Bronchial epithelial cell (primary cell): Measurements from ENCODE around the gene CALHM4. TPM values are rescaled to one million over a fixed set of nuclear protein-coding genes. Genes with fewer than 3 reads are reported as not detected.

Source experiments
- total RNA-seq: library from RNA; depleted of rRNA; stranded (reverse); fragments of >200 nt; gene quantifications from 2 replicates; pipeline ENCODE4 v1.2.1, GENCODE V29; 2014

The CALHM4 gene
- total RNA-seq, 1 donor from 2014 or later: under 0.01 TPM

Other genes with a start within 250 kb of the CALHM4 start
- gene DSE, start 182.8 kb upstream of the CALHM4 start, total RNA-seq: 56.6 and 100 TPM in 2 replicates
- gene CALHM6, start 92.4 kb upstream of the CALHM4 start, total RNA-seq: 0.64 and 0.79 TPM in 2 replicates
- under 0.01 TPM in 1 of 2 replicates, not detected in the other for gene CALHM5, start 42.1 kb upstream of the CALHM4 start, total RNA-seq
- gene TRAPPC3L, start 8.1 kb upstream of the CALHM4 start, total RNA-seq: not detected in 2 replicates
- gene RWDD1, start 17.8 kb downstream of the CALHM4 start, total RNA-seq: 19.5 and 19.6 TPM in 2 replicates
- gene RSPH4A, start 62.7 kb downstream of the CALHM4 start, total RNA-seq: 0.13 and 0.26 TPM in 2 replicates
- 18.7 and 23.0 TPM in 2 replicates for gene ZUP1, start 115.0 kb downstream of the CALHM4 start, total RNA-seq
- 2.2 and 3.2 TPM in 2 replicates for gene KPNA5, start 127.5 kb downstream of the CALHM4 start, total RNA-seq
- gene FAM162B, start 212.0 kb downstream of the CALHM4 start, total RNA-seq: not detected in 2 replicates